GM23338 (cell line): ENCODE results near the gene TVP23A. TPM values are rescaled to one million over a fixed set of nuclear protein-coding genes. Genes with fewer than 3 reads are reported as not detected.

Experiments
- ATAC-seq: fragments of 200-7000 bp; cut with Tn5 transposase; 3 replicates; pipeline ENCODE4 v1.9.1; 2020
- DNase-seq: peaks from one replicate; pipeline ENCODE4 v3.0.0-alpha.2; 2015; ENCODE audit warnings: low spot score
- H2AFZ ChIP-seq: fragments of 200-600 bp; sonication (generic); 2 replicates; pipeline ENCODE4 v1.8.0; 2016; ENCODE audit warnings: antibody characterized with exemption, mild to moderate bottlenecking, moderate library complexity
- H3F3A ChIP-seq: fragments of 200-600 bp; sonication (generic); replicated peaks from 2 replicates; pipeline ENCODE4 v1.8.0; 2017; ENCODE audit warnings: antibody characterized with exemption, mixed run types, low read depth
- H3K27ac ChIP-seq: fragments of 200-600 bp; sonication (generic); 2 replicates; pipeline ENCODE4 v1.6.1; 2016; ENCODE audit warnings: low read depth
- H3K27me3 ChIP-seq: fragments of 200-600 bp; sonication (generic); 2 replicates; pipeline ENCODE4 v1.8.0; 2016; ENCODE audit warnings: mild to moderate bottlenecking, mixed run types, moderate library complexity; ENCODE audit not compliant: insufficient read depth
- H3K36me3 ChIP-seq: fragments of 200-600 bp; sonication (generic); 2 replicates; pipeline ENCODE4 v1.8.0; 2016; ENCODE audit warnings: mild to moderate bottlenecking; ENCODE audit not compliant: insufficient read depth
- H3K4me1 ChIP-seq: fragments of 200-600 bp; sonication (generic); 2 replicates; pipeline ENCODE4 v1.8.0; 2016; ENCODE audit warnings: mild to moderate bottlenecking, moderate library complexity; ENCODE audit not compliant: insufficient read depth
- H3K4me2 ChIP-seq: fragments of 200-600 bp; sonication (generic); 2 replicates; pipeline ENCODE4 v1.7.1; 2017; ENCODE audit warnings: mixed run types
- H3K4me3 ChIP-seq: fragments of 200-600 bp; sonication (generic); 2 replicates; pipeline ENCODE4 v1.6.1; 2016; ENCODE audit warnings: mixed run types
- H3K79me2 ChIP-seq: fragments of 200-600 bp; sonication (generic); replicated peaks from 2 replicates; pipeline ENCODE4 v1.8.0; 2017; ENCODE audit warnings: mild to moderate bottlenecking; ENCODE audit not compliant: insufficient read depth
- H3K9me2 ChIP-seq: fragments of 200-600 bp; sonication (generic); 2 replicates; pipeline ENCODE4 v1.8.0; 2017; ENCODE audit not compliant: insufficient read depth
- H4K20me1 ChIP-seq: fragments of 200-600 bp; sonication (generic); replicated peaks from 2 replicates; pipeline ENCODE4 v1.8.0; 2017; ENCODE audit warnings: mild to moderate bottlenecking; ENCODE audit not compliant: insufficient read depth
- H3K27ac Mint-ChIP-seq: 2 replicates; pipeline ENCODE4 v1.8.0; 2020; ENCODE audit warnings: inconsistent platforms, mild to moderate bottlenecking, moderate library complexity, mixed read lengths
- H3K27me3 Mint-ChIP-seq: 3 replicates; pipeline ENCODE4 v1.8.0; 2022; ENCODE audit warnings: low read depth, mild to moderate bottlenecking, moderate library complexity, mixed read lengths, inconsistent platforms; ENCODE audit not compliant: insufficient read depth, poor library complexity
- H3K36me3 Mint-ChIP-seq: 3 replicates; pipeline ENCODE4 v1.8.0; 2021; ENCODE audit warnings: low read depth, mild to moderate bottlenecking, inconsistent platforms, moderate library complexity, mixed read lengths
- H3K4me1 Mint-ChIP-seq: 3 replicates; pipeline ENCODE4 v1.8.0; 2020; ENCODE audit warnings: mild to moderate bottlenecking, inconsistent platforms, mixed read lengths
- H3K4me3 Mint-ChIP-seq: 3 replicates; pipeline ENCODE4 v1.8.0; 2021; ENCODE audit warnings: moderate library complexity, mild to moderate bottlenecking, inconsistent platforms, mixed read lengths
- H3K9me3 Mint-ChIP-seq: 3 replicates; pipeline ENCODE4 v1.8.0; 2020; ENCODE audit warnings: moderate library complexity, mild to moderate bottlenecking, inconsistent platforms, mixed read lengths
- CREB1 ChIP-seq: fragments of 250-450 bp; sonication (Bioruptor Pico); IDR thresholded peaks from 2 replicates; pipeline ENCODE4 v1.5.0; 2020; ENCODE audit warnings: low read depth, mild to moderate bottlenecking, moderate library complexity
- EZH2 ChIP-seq: fragments of 200-600 bp; sonication (generic); IDR thresholded peaks from one replicate; pipeline ENCODE4 v1.8.0; 2017; ENCODE audit warnings: antibody characterized with exemption, mild to moderate bottlenecking, low read depth; ENCODE audit not compliant: unreplicated experiment
- EZH2phosphoT487 ChIP-seq: fragments of 200-600 bp; sonication (generic); IDR thresholded peaks from one replicate; pipeline ENCODE4 v1.8.1; 2018; ENCODE audit warnings: antibody characterized with exemption; ENCODE audit not compliant: unreplicated experiment
- JUNB ChIP-seq: IDR thresholded peaks from one replicate; pipeline ENCODE4 v1.6.1; 2016; ENCODE audit warnings: antibody characterized with exemption; ENCODE audit not compliant: unreplicated experiment
- NANOG ChIP-seq: IDR thresholded peaks from 2 replicates; pipeline ENCODE4 v1.6.1; 2016; ENCODE audit warnings: antibody characterized with exemption, borderline replicate concordance
- POLR2AphosphoS5 ChIP-seq: IDR thresholded peaks from 2 replicates; pipeline ENCODE4 v1.6.1; 2016; ENCODE audit warnings: antibody characterized with exemption, low read depth
- STAT1 ChIP-seq: IDR thresholded peaks from one replicate; pipeline ENCODE4 v1.6.1; 2016; ENCODE audit warnings: antibody characterized with exemption; ENCODE audit not compliant: unreplicated experiment
- ZNF114 ChIP-seq: fragments of 250-450 bp; sonication (Bioruptor Pico); IDR thresholded peaks from 2 replicates; pipeline ENCODE4 v1.5.0; 2020; ENCODE audit warnings: mild to moderate bottlenecking, moderate library complexity
- ZNF331 ChIP-seq: fragments of 250-450 bp; sonication (Bioruptor Pico); IDR thresholded peaks from 2 replicates; pipeline ENCODE4 v1.5.0; 2020; ENCODE audit warnings: low read depth, mild to moderate bottlenecking, moderate library complexity
- polyA plus RNA-seq: library from polyadenylated mRNA; unstranded; fragments of >200 nt; fragmentation: Nextera tagmentation; extraction: Ambion mirVana; gene quantifications from 2 replicates; pipeline ENCODE4 v1.2.1, GENCODE V29; 2016
- total RNA-seq: library from RNA; depleted of rRNA; stranded (reverse); fragments of >200 nt; shearing (Covaris generic); gene quantifications from 2 replicates; pipeline ENCODE4 v1.2.3, GENCODE V29; 2014
- TF ChIP-seq, protein P1 (sequence below): IDR thresholded peaks from one replicate; pipeline ENCODE4 v1.6.1; 2018; ENCODE audit warnings: antibody characterized with exemption; ENCODE audit not compliant: unreplicated experiment
- TF ChIP-seq, protein P2 (sequence below): IDR thresholded peaks from 2 replicates; pipeline ENCODE4 v1.6.1; 2016; ENCODE audit warnings: antibody characterized with exemption
- TF ChIP-seq, protein P3 (sequence below): fragments of 250-450 bp; sonication (Bioruptor Pico); IDR thresholded peaks from 2 replicates; pipeline ENCODE4 v1.5.0; 2020; ENCODE audit warnings: mild to moderate bottlenecking, moderate library complexity
- TF ChIP-seq, protein P4 (sequence below), 2 experiments: fragments of 200-600 bp in 1 of 2; sonication (generic) in 1 of 2; conservative IDR thresholded peaks; 2 replicates each; pipeline versions ENCODE4 v1.5.1 to v1.6.1; 2016 to 2017; ENCODE audit warnings: antibody characterized with exemption in 2 of 2, low read depth in 2 of 2, mild to moderate bottlenecking in 2 of 2, moderate library complexity in 1 of 2

Gene TVP23A
- total and polyA plus RNA-seq, 2 experiments from 2014 or later = 2.8 to 4.5 TPM

DNA sequence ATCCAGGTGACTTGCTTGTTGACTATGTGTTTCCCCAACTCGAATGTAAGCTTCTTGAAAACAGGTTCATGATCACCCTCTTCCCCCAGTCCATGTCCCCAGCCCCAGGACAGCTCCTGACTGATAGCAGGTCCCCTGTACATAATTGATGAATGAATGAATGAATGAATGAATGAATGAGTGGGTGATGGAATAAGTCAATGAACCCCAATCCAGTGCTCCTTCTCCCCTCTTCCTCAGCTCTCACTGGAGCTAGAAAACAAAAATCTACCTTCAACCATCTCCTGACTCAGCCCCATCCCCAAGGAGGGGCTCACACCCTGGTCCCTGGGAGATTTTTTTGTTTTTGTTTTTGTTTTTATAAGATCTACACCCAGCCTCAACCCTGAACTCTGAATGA is 16.2 kb upstream of the TVP23A start:
- 0 out of 2 replicates have a peak, but pooled peaks cover 4% of the 10 kb centered on the region for H3K4me1 ChIP-seq
- no peaks in the 10 kb centered on the region for H3K79me2 ChIP-seq
- Mint-ChIP-seq H3K4me3 (no peak overlapping the region), H3K4me1 (peaks cover 3% of the 10 kb centered on the region; the same call in 1 of the 3 replicates), H3K36me3 (no peaks in the 10 kb centered on the region), H3K27me3 (peaks cover 5% of the 10 kb centered on the region), H3K27ac (no peak overlapping the region), H3K9me3 (no peaks in the 10 kb centered on the region; the same call in 2 of the 3 replicates)
- no peak overlapping the region for H3K4me3 ChIP-seq
- no peak overlapping the region for H3K4me2 ChIP-seq
- H3K36me3 ChIP-seq = no peaks in the 10 kb centered on the region
- H3K9me2 ChIP-seq = no peaks in the 10 kb centered on the region
- TF ChIP-seq ZNF331 (CRISPR knock-in tag) = no peak
- TF ChIP-seq POLR2AphosphoS5 = no peak
- no peak for TF ChIP-seq NANOG
- TF ChIP-seq, protein P1, sequence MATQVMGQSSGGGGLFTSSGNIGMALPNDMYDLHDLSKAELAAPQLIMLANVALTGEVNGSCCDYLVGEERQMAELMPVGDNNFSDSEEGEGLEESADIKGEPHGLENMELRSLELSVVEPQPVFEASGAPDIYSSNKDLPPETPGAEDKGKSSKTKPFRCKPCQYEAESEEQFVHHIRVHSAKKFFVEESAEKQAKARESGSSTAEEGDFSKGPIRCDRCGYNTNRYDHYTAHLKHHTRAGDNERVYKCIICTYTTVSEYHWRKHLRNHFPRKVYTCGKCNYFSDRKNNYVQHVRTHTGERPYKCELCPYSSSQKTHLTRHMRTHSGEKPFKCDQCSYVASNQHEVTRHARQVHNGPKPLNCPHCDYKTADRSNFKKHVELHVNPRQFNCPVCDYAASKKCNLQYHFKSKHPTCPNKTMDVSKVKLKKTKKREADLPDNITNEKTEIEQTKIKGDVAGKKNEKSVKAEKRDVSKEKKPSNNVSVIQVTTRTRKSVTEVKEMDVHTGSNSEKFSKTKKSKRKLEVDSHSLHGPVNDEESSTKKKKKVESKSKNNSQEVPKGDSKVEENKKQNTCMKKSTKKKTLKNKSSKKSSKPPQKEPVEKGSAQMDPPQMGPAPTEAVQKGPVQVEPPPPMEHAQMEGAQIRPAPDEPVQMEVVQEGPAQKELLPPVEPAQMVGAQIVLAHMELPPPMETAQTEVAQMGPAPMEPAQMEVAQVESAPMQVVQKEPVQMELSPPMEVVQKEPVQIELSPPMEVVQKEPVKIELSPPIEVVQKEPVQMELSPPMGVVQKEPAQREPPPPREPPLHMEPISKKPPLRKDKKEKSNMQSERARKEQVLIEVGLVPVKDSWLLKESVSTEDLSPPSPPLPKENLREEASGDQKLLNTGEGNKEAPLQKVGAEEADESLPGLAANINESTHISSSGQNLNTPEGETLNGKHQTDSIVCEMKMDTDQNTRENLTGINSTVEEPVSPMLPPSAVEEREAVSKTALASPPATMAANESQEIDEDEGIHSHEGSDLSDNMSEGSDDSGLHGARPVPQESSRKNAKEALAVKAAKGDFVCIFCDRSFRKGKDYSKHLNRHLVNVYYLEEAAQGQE = no peak
- TF ChIP-seq, protein P2, sequence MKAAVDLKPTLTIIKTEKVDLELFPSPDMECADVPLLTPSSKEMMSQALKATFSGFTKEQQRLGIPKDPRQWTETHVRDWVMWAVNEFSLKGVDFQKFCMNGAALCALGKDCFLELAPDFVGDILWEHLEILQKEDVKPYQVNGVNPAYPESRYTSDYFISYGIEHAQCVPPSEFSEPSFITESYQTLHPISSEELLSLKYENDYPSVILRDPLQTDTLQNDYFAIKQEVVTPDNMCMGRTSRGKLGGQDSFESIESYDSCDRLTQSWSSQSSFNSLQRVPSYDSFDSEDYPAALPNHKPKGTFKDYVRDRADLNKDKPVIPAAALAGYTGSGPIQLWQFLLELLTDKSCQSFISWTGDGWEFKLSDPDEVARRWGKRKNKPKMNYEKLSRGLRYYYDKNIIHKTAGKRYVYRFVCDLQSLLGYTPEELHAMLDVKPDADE = no peak
- TF ChIP-seq EZH2 = no peak
- TF ChIP-seq CREB1 (CRISPR knock-in tag) = no peak
- TF ChIP-seq ZNF114 (CRISPR knock-in tag) = no peak
- TF ChIP-seq, protein P3, sequence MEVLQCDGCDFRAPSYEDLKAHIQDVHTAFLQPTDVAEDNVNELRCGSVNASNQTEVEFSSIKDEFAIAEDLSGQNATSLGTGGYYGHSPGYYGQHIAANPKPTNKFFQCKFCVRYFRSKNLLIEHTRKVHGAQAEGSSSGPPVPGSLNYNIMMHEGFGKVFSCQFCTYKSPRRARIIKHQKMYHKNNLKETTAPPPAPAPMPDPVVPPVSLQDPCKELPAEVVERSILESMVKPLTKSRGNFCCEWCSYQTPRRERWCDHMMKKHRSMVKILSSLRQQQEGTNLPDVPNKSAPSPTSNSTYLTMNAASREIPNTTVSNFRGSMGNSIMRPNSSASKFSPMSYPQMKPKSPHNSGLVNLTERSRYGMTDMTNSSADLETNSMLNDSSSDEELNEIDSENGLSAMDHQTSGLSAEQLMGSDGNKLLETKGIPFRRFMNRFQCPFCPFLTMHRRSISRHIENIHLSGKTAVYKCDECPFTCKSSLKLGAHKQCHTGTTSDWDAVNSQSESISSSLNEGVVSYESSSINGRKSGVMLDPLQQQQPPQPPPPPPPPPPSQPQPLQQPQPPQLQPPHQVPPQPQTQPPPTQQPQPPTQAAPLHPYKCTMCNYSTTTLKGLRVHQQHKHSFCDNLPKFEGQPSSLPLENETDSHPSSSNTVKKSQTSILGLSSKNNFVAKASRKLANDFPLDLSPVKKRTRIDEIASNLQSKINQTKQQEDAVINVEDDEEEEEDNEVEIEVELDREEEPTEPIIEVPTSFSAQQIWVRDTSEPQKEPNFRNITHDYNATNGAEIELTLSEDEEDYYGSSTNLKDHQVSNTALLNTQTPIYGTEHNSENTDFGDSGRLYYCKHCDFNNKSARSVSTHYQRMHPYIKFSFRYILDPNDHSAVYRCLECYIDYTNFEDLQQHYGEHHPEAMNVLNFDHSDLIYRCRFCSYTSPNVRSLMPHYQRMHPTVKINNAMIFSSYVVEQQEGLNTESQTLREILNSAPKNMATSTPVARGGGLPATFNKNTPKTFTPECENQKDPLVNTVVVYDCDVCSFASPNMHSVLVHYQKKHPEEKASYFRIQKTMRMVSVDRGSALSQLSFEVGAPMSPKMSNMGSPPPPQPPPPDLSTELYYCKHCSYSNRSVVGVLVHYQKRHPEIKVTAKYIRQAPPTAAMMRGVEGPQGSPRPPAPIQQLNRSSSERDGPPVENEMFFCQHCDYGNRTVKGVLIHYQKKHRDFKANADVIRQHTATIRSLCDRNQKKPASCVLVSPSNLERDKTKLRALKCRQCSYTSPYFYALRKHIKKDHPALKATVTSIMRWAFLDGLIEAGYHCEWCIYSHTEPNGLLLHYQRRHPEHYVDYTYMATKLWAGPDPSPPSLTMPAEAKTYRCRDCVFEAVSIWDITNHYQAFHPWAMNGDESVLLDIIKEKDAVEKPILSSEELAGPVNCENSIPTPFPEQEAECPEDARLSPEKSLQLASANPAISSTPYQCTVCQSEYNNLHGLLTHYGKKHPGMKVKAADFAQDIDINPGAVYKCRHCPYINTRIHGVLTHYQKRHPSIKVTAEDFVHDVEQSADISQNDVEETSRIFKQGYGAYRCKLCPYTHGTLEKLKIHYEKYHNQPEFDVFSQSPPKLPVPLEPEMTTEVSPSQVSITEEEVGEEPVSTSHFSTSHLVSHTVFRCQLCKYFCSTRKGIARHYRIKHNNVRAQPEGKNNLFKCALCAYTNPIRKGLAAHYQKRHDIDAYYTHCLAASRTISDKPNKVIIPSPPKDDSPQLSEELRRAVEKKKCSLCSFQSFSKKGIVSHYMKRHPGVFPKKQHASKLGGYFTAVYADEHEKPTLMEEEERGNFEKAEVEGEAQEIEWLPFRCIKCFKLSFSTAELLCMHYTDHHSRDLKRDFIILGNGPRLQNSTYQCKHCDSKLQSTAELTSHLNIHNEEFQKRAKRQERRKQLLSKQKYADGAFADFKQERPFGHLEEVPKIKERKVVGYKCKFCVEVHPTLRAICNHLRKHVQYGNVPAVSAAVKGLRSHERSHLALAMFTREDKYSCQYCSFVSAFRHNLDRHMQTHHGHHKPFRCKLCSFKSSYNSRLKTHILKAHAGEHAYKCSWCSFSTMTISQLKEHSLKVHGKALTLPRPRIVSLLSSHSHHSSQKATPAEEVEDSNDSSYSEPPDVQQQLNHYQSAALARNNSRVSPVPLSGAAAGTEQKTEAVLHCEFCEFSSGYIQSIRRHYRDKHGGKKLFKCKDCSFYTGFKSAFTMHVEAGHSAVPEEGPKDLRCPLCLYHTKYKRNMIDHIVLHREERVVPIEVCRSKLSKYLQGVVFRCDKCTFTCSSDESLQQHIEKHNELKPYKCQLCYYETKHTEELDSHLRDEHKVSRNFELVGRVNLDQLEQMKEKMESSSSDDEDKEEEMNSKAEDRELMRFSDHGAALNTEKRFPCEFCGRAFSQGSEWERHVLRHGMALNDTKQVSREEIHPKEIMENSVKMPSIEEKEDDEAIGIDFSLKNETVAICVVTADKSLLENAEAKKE (CRISPR knock-in tag) = no peak
- no peak for TF ChIP-seq STAT1
- TF ChIP-seq, protein P4, sequence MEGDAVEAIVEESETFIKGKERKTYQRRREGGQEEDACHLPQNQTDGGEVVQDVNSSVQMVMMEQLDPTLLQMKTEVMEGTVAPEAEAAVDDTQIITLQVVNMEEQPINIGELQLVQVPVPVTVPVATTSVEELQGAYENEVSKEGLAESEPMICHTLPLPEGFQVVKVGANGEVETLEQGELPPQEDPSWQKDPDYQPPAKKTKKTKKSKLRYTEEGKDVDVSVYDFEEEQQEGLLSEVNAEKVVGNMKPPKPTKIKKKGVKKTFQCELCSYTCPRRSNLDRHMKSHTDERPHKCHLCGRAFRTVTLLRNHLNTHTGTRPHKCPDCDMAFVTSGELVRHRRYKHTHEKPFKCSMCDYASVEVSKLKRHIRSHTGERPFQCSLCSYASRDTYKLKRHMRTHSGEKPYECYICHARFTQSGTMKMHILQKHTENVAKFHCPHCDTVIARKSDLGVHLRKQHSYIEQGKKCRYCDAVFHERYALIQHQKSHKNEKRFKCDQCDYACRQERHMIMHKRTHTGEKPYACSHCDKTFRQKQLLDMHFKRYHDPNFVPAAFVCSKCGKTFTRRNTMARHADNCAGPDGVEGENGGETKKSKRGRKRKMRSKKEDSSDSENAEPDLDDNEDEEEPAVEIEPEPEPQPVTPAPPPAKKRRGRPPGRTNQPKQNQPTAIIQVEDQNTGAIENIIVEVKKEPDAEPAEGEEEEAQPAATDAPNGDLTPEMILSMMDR (conservative IDR thresholded peaks at IDR 0.05; ENCODE audit: low read depth in 2 of 2) = no peak
- no peak for TF ChIP-seq EZH2phosphoT487
- no peak for TF ChIP-seq JUNB
- DNase-seq (no peak), ATAC-seq (no peak)
- no peaks in the 10 kb centered on the region for H3F3A ChIP-seq
- H2AFZ ChIP-seq = no peak overlapping the region
- H3K27ac ChIP-seq = no peak overlapping the region
- no peaks in the 10 kb centered on the region for H4K20me1 ChIP-seq
- no peaks in the 10 kb centered on the region for H3K27me3 ChIP-seq
